OCI-LY3 (cell line): ENCODE results near the gene VENTX.

Source experiments
- H2AFZ ChIP-seq: fragments of 200-600, 300-600 bp; shearing (Covaris generic); 2 replicates; pipeline ENCODE4 v1.6.0; 2014; ENCODE audit warnings: antibody characterized with exemption, low read depth, low read length
- H3K27ac ChIP-seq: fragments of 200-600, 300-600 bp; sonication (generic); 2 replicates; pipeline ENCODE4 v1.5.1; 2014; ENCODE audit warnings: mild to moderate bottlenecking, low read length, moderate library complexity, mixed read lengths
- H3K27me3 ChIP-seq: fragments of 200-600, 300-600 bp; sonication (generic); 2 replicates; pipeline ENCODE4 v1.6.1; 2014; ENCODE audit warnings: low read depth, low read length, mixed read lengths
- H3K36me3 ChIP-seq: fragments of 200-600, 300-600 bp; sonication (generic); replicated peaks from 2 replicates; pipeline ENCODE3; 2014; ENCODE audit warnings: low read depth, low read length, mixed read lengths
- H3K4me1 ChIP-seq: fragments of 300-600, 200-600 bp; sonication (generic); 2 replicates; pipeline ENCODE4 v1.6.1; 2014; ENCODE audit warnings: low read length, mixed read lengths
- H3K4me2 ChIP-seq: fragments of 200-600, 300-600 bp; sonication (generic); 2 replicates; pipeline ENCODE4 v1.6.1; 2014; ENCODE audit warnings: low read length, mixed read lengths
- H3K4me3 ChIP-seq: fragments of 300-600, 200-600 bp; sonication (generic); 2 replicates; pipeline ENCODE4 v1.5.1; 2014; ENCODE audit warnings: antibody characterized with exemption, mild to moderate bottlenecking, low read length, moderate library complexity
- H3K79me2 ChIP-seq: fragments of 300-600, 200-600 bp; shearing (Covaris generic); 2 replicates; pipeline ENCODE4 v1.6.1; 2014; ENCODE audit warnings: mild to moderate bottlenecking, low read length, mixed read lengths
- H3K9ac ChIP-seq: fragments of 300-600, 200-600 bp; shearing (Covaris generic); 2 replicates; pipeline ENCODE4 v1.6.0; 2014; ENCODE audit warnings: mild to moderate bottlenecking, low read length, moderate library complexity
- H3K9me3 ChIP-seq: fragments of 200-600, 300-600 bp; shearing (Covaris generic); 2 replicates; pipeline ENCODE4 v1.6.1; 2014; ENCODE audit warnings: low read length, mixed read lengths; ENCODE audit not compliant: insufficient read depth
- H4K20me1 ChIP-seq: fragments of 200-600, 300-600 bp; sonication (generic); 2 replicates; pipeline ENCODE4 v1.6.1; 2016; ENCODE audit warnings: low read length, mixed read lengths; ENCODE audit not compliant: insufficient read depth
- EZH2phosphoT487 ChIP-seq: fragments of 200-600 bp; shearing (Covaris generic); IDR thresholded peaks from 2 replicates; pipeline ENCODE4 v1.6.1; 2018; ENCODE audit warnings: antibody characterized with exemption, mixed run types, low read depth
- TF ChIP-seq, protein P1 (sequence below): fragments of 200-600, 300-600 bp; sonication (generic); IDR thresholded peaks from 2 replicates; pipeline ENCODE4 v1.5.1; 2014; ENCODE audit warnings: antibody characterized with exemption, low read length, low read depth

The VENTX gene

DNA sequence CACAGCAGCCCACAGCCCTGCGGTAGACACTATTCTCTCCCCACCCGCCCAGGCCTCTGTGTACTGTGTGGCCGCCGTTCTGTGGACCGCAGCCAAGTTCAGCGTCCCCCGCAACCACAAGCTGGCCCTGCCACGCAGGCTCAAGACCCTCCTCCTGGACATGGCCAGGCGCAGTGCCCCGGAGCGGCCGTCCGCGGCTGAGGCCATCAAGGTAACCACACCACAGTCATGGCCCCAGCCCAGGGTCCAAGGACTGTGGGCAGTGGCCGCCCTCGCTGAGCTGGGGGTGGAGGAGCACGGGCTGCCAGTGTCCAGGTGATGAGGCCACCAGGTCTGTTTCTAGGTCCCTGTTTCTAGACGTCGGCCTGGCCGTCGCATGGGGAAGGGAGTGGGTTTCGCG, 42.0 kb upstream of the VENTX start:
- no peak overlapping the region for H3K9ac ChIP-seq
- H3K4me1 ChIP-seq = no peaks in the 10 kb centered on the region
- no peak overlapping the region for H3K27ac ChIP-seq
- TF ChIP-seq, protein P1, sequence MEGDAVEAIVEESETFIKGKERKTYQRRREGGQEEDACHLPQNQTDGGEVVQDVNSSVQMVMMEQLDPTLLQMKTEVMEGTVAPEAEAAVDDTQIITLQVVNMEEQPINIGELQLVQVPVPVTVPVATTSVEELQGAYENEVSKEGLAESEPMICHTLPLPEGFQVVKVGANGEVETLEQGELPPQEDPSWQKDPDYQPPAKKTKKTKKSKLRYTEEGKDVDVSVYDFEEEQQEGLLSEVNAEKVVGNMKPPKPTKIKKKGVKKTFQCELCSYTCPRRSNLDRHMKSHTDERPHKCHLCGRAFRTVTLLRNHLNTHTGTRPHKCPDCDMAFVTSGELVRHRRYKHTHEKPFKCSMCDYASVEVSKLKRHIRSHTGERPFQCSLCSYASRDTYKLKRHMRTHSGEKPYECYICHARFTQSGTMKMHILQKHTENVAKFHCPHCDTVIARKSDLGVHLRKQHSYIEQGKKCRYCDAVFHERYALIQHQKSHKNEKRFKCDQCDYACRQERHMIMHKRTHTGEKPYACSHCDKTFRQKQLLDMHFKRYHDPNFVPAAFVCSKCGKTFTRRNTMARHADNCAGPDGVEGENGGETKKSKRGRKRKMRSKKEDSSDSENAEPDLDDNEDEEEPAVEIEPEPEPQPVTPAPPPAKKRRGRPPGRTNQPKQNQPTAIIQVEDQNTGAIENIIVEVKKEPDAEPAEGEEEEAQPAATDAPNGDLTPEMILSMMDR = no peak
- TF ChIP-seq EZH2phosphoT487 = no peak
- H2AFZ ChIP-seq = no peak overlapping the region
- H3K27me3 ChIP-seq = no peaks in the 10 kb centered on the region
- no peaks in the 10 kb centered on the region for H4K20me1 ChIP-seq
- H3K79me2 ChIP-seq = no peaks in the 10 kb centered on the region
- H3K9me3 ChIP-seq = no peaks in the 10 kb centered on the region
- no peak overlapping the region for H3K4me3 ChIP-seq
- H3K4me2 ChIP-seq = no peak overlapping the region
- H3K36me3 ChIP-seq = no peaks in the 10 kb centered on the region

DNA sequence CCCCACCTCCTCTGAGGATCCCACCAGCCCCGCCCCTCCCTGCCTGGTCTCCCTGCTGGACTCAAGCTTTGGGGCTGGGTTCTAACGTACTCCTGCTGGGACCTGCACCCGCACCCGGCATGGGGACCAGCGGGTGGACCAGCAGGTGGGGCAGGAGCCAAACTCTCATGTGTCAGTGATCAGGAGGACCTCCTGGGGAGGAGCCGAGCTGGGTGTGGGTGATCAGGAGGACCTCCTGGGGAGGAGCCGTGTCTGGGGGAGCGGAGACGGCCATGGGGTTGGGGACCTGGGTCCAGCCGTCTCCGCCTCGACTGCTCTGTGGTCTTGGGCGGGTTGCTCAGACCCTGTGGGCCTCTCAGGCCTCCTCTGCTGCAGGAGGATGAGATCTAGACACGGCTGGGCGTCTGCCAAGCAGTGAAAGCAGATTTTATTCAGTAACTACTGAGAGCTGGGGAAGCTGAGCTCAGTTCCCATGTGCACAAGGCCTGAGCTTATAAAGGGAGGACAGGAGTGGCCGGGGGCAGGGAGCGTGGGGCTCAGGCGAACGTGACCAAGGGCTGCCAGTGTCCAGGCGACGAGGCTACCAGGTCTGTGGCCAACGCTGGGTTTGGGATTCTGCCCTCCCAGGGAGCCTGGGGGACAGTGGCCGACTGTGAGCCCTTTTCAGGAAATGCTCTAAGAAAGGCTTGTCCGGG, 41.3 kb upstream of the VENTX start:
- Histone ChIP-seq H3K9ac (no peak overlapping the region), H3K27me3 (no peaks in the 10 kb centered on the region), H3K36me3 (no peaks in the 10 kb centered on the region), H3K4me3 (no peak overlapping the region), H4K20me1 (no peaks in the 10 kb centered on the region), H2AFZ (no peak overlapping the region), H3K4me2 (no peak overlapping the region), H3K4me1 (no peaks in the 10 kb centered on the region), H3K9me3 (no peaks in the 10 kb centered on the region), H3K79me2 (no peaks in the 10 kb centered on the region), H3K27ac (no peak overlapping the region)
- TF ChIP-seq EZH2phosphoT487 = no peak
- TF ChIP-seq, protein P1 = no peak

- Histone ChIP-seq H3K9me3 (no peaks in the 10 kb centered on the region), H3K27me3 (no peaks in the 10 kb centered on the region)
Measured at GRCh38 chr10:133196936-133197758, 40.5 kb upstream of the VENTX start.

DNA sequence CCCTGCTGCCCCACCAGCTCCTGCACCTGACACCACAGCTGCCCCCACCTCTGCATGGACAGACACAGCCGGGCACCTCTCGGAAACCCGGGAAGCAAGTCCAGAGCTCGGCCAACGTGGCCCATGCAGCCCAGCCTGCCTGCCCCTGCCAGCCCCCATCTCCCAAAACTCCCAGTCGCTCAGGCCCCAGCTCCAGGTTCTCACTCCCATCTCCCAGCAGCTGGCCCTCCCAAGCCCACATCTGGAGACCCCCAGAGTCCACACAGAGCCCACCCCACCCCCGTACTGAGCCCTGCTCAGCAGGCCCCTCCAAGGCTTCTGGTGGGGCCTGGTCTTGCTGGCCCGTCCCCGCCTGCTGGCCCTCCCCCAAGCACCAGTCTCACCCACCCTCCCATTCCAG, 39.9 kb upstream of the VENTX start:
- Histone ChIP-seq H3K9ac (no peak overlapping the region), H4K20me1 (no peaks in the 10 kb centered on the region), H2AFZ (no peak overlapping the region), H3K27ac (no peak overlapping the region), H3K9me3 (no peaks in the 10 kb centered on the region), H3K79me2 (no peaks in the 10 kb centered on the region), H3K4me2 (no peak overlapping the region), H3K4me3 (no peak overlapping the region), H3K36me3 (no peaks in the 10 kb centered on the region), H3K4me1 (no peaks in the 10 kb centered on the region), H3K27me3 (no peaks in the 10 kb centered on the region)
- no peak for TF ChIP-seq EZH2phosphoT487
- TF ChIP-seq, protein P1 = no peak

More at GRCh38 chr10:133196936-133197758, 40.5 kb upstream of the VENTX start:
- Histone ChIP-seq H3K27ac (no peak overlapping the region), H4K20me1 (no peaks in the 10 kb centered on the region), H3K36me3 (no peaks in the 10 kb centered on the region), H2AFZ (no peak overlapping the region), H3K4me2 (no peak overlapping the region), H3K4me1 (no peaks in the 10 kb centered on the region), H3K4me3 (no peak overlapping the region), H3K9ac (no peak overlapping the region), H3K79me2 (no peaks in the 10 kb centered on the region)
- TF ChIP-seq, protein P1 = no peak
- TF ChIP-seq EZH2phosphoT487 = no peak
